Measurements from ENCODE around the gene RACK1.

The RACK1 gene

GRCh38 chr5:181259974-181260719 lies 16.4 kb upstream of the RACK1 start:
- no peak for DNase-seq (ENCODE audit: low read depth)

- DNase-seq (ENCODE audit: low read depth), result no peak
Observed at GRCh38 chr5:181259283-181259682, 15.6 kb upstream of the RACK1 start.

GRCh38 chr5:181258576-181258975 lies 14.9 kb upstream of the RACK1 start:
- DNase-seq (ENCODE audit: low read depth), result no peak

GRCh38 chr5:181255836-181256578 lies 12.3 kb upstream of the RACK1 start:
- no peak for DNase-seq (ENCODE audit: low read depth)

GRCh38 chr5:181255276-181255675 lies 11.6 kb upstream of the RACK1 start:
- no peak for DNase-seq (ENCODE audit: low read depth)

- DNase-seq (ENCODE audit: low read depth), result no peak
Observed at GRCh38 chr5:181248277-181248676, 4.6 kb upstream of the RACK1 start.

- DNase-seq (ENCODE audit: low read depth), result peak; percentile 67
Observed at GRCh38 chr5:181246276-181247049, 2.8 kb upstream of the RACK1 start.

GRCh38 chr5:181245427-181246275 lies 1.9 kb upstream of the RACK1 start:
- DNase-seq (ENCODE audit: low read depth), result no peak

- DNase-seq (ENCODE audit: low read depth), result no peak
Observed at GRCh38 chr5:181243018-181243563, 615 bp downstream of the RACK1 start.

GRCh38 chr5:181242031-181242451 lies 1.7 kb downstream of the RACK1 start:
- DNase-seq (ENCODE audit: low read depth), result no peak

- peak; percentile 77 for DNase-seq (ENCODE audit: low read depth)
Observed at GRCh38 chr5:181241393-181241975, 2.2 kb downstream of the RACK1 start.

GRCh38 chr5:181239062-181239663 lies 4.5 kb downstream of the RACK1 start:
- DNase-seq (ENCODE audit: low read depth), result no peak

- DNase-seq (ENCODE audit: low read depth), result no peak
Observed at GRCh38 chr5:181237729-181238385, 5.8 kb downstream of the RACK1 start.

- DNase-seq (ENCODE audit: low read depth), result no peak
Observed at GRCh38 chr5:181236954-181237641, 6.6 kb downstream of the RACK1 start.

GRCh38 chr5:181236471-181236870 lies 7.2 kb downstream of the RACK1 start:
- DNase-seq (ENCODE audit: low read depth), result no peak

- no peak for DNase-seq (ENCODE audit: low read depth)
Observed at GRCh38 chr5:181235689-181236366, 7.9 kb downstream of the RACK1 start.

GRCh38 chr5:181235323-181235688 lies 8.4 kb downstream of the RACK1 start:
- no peak for DNase-seq (ENCODE audit: low read depth)

GRCh38 chr5:181234455-181235306 lies 9.0 kb downstream of the RACK1 start:
- no peak for DNase-seq (ENCODE audit: low read depth)
